HG03354 (cell line): ENCODE data around the gene IRF6.

Source experiments
- ATAC-seq: cut with Tn5 transposase; IDR thresholded peaks from one replicate; pipeline ENCODE4 v1.9.1; 2021; ENCODE audit warnings: mild to moderate bottlenecking; ENCODE audit not compliant: unreplicated experiment, poor library complexity, severe bottlenecking

The IRF6 gene

GRCh38 chr1:209805875-209806760, at the start of gene IRF6:
IRF6 (minus strand) TSS chr1:209806142; CDS start chr1:209801413, 4,729 bp downstream.
- peak; percentile 98 for ATAC-seq

GRCh38 chr1:209855623-209856022, 49.7 kb upstream of the IRF6 start:
- ATAC-seq: no peak

- ATAC-seq: no peak
Measured at GRCh38 chr1:209855006-209855405, 49.1 kb upstream of the IRF6 start.

- ATAC-seq: no peak
Measured at GRCh38 chr1:209854196-209854595, 48.3 kb upstream of the IRF6 start.

GRCh38 chr1:209853676-209854075, 47.7 kb upstream of the IRF6 start:
- no peak for ATAC-seq

GRCh38 chr1:209850342-209850979, 44.5 kb upstream of the IRF6 start:
- peak; percentile 67 for ATAC-seq

GRCh38 chr1:209849388-209849787, 43.4 kb upstream of the IRF6 start:
- no peak for ATAC-seq

GRCh38 chr1:209845408-209845725, 39.4 kb upstream of the IRF6 start:
- ATAC-seq: no peak

GRCh38 chr1:209844695-209845407, 38.9 kb upstream of the IRF6 start:
- no peak for ATAC-seq

GRCh38 chr1:209840611-209841010, 34.7 kb upstream of the IRF6 start:
- no peak for ATAC-seq

GRCh38 chr1:209839875-209840546, 34.1 kb upstream of the IRF6 start:
- no peak for ATAC-seq

- ATAC-seq: no peak
Measured at GRCh38 chr1:209838537-209838936, 32.6 kb upstream of the IRF6 start.

- no peak for ATAC-seq
Measured at GRCh38 chr1:209837671-209838070, 31.7 kb upstream of the IRF6 start.

GRCh38 chr1:209835782-209836298, 29.9 kb upstream of the IRF6 start:
- no peak for ATAC-seq

- ATAC-seq: no peak
Measured at GRCh38 chr1:209831615-209832014, 25.7 kb upstream of the IRF6 start.

- no peak for ATAC-seq
Measured at GRCh38 chr1:209830722-209831121, 24.8 kb upstream of the IRF6 start.

- ATAC-seq: no peak
Measured at GRCh38 chr1:209829716-209830115, 23.8 kb upstream of the IRF6 start.

- ATAC-seq: peak; percentile 94
Measured at GRCh38 chr1:209827384-209828262, 21.7 kb upstream of the IRF6 start, which contains the start of gene UTP25. UTP25 (plus strand) TSS chr1:209827972; CDS start chr1:209828064, 92 bp downstream.
